Measurements from ENCODE around the gene GMDS. TPM values are rescaled to one million over a fixed set of nuclear protein-coding genes. Genes with fewer than 3 reads are reported as not detected.

The GMDS gene
- total RNA-seq, 2 experiments from 2014 or later, result 36.6 to 42.8 TPM

GRCh38 chr6:1607516-1608221 lies 637.7 kb downstream of the GMDS start:
- peak overlapping the region; percentile 45 for H3K4me3 Mint-ChIP-seq
- DNase-seq, result peak; percentile 28
- intact Hi-C loops (cut with micrococcal nuclease), result no loop called here
- TF ChIP-seq CTCF (IDR thresholded peaks at IDR 0.05), result no peak
- H3K36me3 Mint-ChIP-seq (ENCODE audit: low read depth), result no peaks in the 10 kb centered on the region
- peaks cover 43% of the 10 kb centered on the region for H3K4me1 Mint-ChIP-seq (ENCODE audit: low read depth)
- H3K27me3 Mint-ChIP-seq, result peaks cover 61% of the 10 kb centered on the region
- CTCF ChIA-PET, result interaction anchor here (0.8 to 4.6 kb wide), 7 partner anchors 8 to 1027 kb away, joined by 3 to 33 read pairs (median 5); no protein-coding TSS in a partner anchor
- POLR2A ChIA-PET, result interaction anchor here (0.6 to 1.2 kb wide), 2 partner anchors 12 to 145 kb away, joined by 3 read pairs; no protein-coding TSS in a partner anchor
- ATAC-seq, result no peak
- H3K27ac Mint-ChIP-seq, result no peak overlapping the region
- no peaks in the 10 kb centered on the region for H3K9me3 Mint-ChIP-seq

GRCh38 chr6:1606780-1607515 lies 638.5 kb downstream of the GMDS start:
- no peak for TF ChIP-seq CTCF (IDR thresholded peaks at IDR 0.05)
- no peak for ATAC-seq
- peaks cover 62% of the 10 kb centered on the region for H3K27me3 Mint-ChIP-seq
- H3K4me3 Mint-ChIP-seq, result no peak overlapping the region
- H3K36me3 Mint-ChIP-seq (ENCODE audit: low read depth), result no peaks in the 10 kb centered on the region
- ChIA-PET CTCF (interaction anchor here (0.8 to 4.6 kb wide), 9 partner anchors 9 to 1027 kb away, joined by 3 to 33 read pairs (median 4); no protein-coding TSS in a partner anchor), POLR2A (interaction anchor here (1.5 kb wide), 1 partner anchor 12 kb away, joined by 4 read pairs; no protein-coding TSS in a partner anchor)
- DNase-seq, result peak; percentile 20
- peaks cover 38% of the 10 kb centered on the region for H3K4me1 Mint-ChIP-seq (ENCODE audit: low read depth)
- H3K27ac Mint-ChIP-seq, result no peak overlapping the region
- intact Hi-C loops (cut with micrococcal nuclease), result no loop called here
- no peaks in the 10 kb centered on the region for H3K9me3 Mint-ChIP-seq

- intact Hi-C loops (cut with micrococcal nuclease), result no loop called here
- H3K36me3 Mint-ChIP-seq (ENCODE audit: low read depth), result no peaks in the 10 kb centered on the region
- H3K9me3 Mint-ChIP-seq, result no peaks in the 10 kb centered on the region
- no peak for ATAC-seq
- no peak overlapping the region for H3K27ac Mint-ChIP-seq
- peaks cover 37% of the 10 kb centered on the region for H3K4me1 Mint-ChIP-seq (ENCODE audit: low read depth)
- ChIA-PET POLR2A (interaction anchor here (1.5 kb wide), 1 partner anchor 11 kb away, joined by 4 read pairs; no protein-coding TSS in a partner anchor), CTCF (interaction anchor here (0.9 to 4.6 kb wide), 8 partner anchors 9 to 1028 kb away, joined by 3 to 33 read pairs (median 4); no protein-coding TSS in a partner anchor)
- peak; percentile 38 for DNase-seq
- TF ChIP-seq CTCF (IDR thresholded peaks at IDR 0.05), result no peak
- H3K27me3 Mint-ChIP-seq, result peaks cover 64% of the 10 kb centered on the region
- H3K4me3 Mint-ChIP-seq, result no peak overlapping the region
These were observed 639.3 kb downstream of the GMDS start for GRCh38 chr6:1605893-1606779.

GRCh38 chr6:1605004-1605892 lies 640.2 kb downstream of the GMDS start:
- no peak for DNase-seq
- no peak overlapping the region for H3K27ac Mint-ChIP-seq
- ATAC-seq, result no peak
- H3K9me3 Mint-ChIP-seq, result no peaks in the 10 kb centered on the region
- peaks cover 70% of the 10 kb centered on the region for H3K27me3 Mint-ChIP-seq
- no peaks in the 10 kb centered on the region for H3K36me3 Mint-ChIP-seq (ENCODE audit: low read depth)
- no peak for TF ChIP-seq CTCF (IDR thresholded peaks at IDR 0.05)
- peak overlapping the region; percentile 7 for H3K4me3 Mint-ChIP-seq
- CTCF ChIA-PET, result interaction anchor here (0.6 to 4.6 kb wide), 9 partner anchors 9 to 1029 kb away, joined by 3 to 33 read pairs (median 4); no protein-coding TSS in a partner anchor
- intact Hi-C loops (cut with micrococcal nuclease), result no loop called here
- peaks cover 34% of the 10 kb centered on the region for H3K4me1 Mint-ChIP-seq (ENCODE audit: low read depth)
- POLR2A ChIA-PET, result no interaction called here
